ENCODE measurements around the gene RSRC1.

Gene RSRC1

GRCh38 chr3:158273656-158274055 lies 163.8 kb downstream of the RSRC1 start:
- no peak overlapping the region for H3K4me2 ChIP-seq (ENCODE audit: low read depth, low read length, poor library complexity, severe bottlenecking)
- TF ChIP-seq CTCF (IDR thresholded peaks at IDR 0.05; ENCODE audit: insufficient read depth, low read length, poor library complexity, severe bottlenecking), result no peak
- TF ChIP-seq EZH2phosphoT487 (conservative IDR thresholded peaks at IDR 0.05; ENCODE audit: low read length), result no peak
- no peaks in the 10 kb centered on the region for H3F3A ChIP-seq (ENCODE audit: insufficient read depth)
- H2AFZ ChIP-seq (ENCODE audit: low read depth, low read length, severe bottlenecking), result no peak overlapping the region
- peaks cover 17% of the 10 kb centered on the region for H3K36me3 ChIP-seq (ENCODE audit: low read length)
- no peaks in the 10 kb centered on the region for H3K79me2 ChIP-seq (ENCODE audit: insufficient read depth, low read length)
- no peaks in the 10 kb centered on the region for H3K9me2 ChIP-seq (replicated peaks; ENCODE audit: insufficient read depth, low read length)
- no peak overlapping the region for H3K4me3 ChIP-seq (ENCODE audit: insufficient read depth, low read length, poor library complexity, severe bottlenecking)
- H3K27ac ChIP-seq (ENCODE audit: low read depth, low read length), result no peak overlapping the region
- H3K27me3 ChIP-seq (ENCODE audit: low read length), result no peaks in the 10 kb centered on the region
- H4K20me1 ChIP-seq (ENCODE audit: low read depth, low read length), result no peaks in the 10 kb centered on the region
- H3K9ac ChIP-seq (ENCODE audit: low read length), result no peak overlapping the region
- H3K9me3 ChIP-seq (ENCODE audit: insufficient read depth, low read length), result no peaks in the 10 kb centered on the region

GRCh38 chr3:158278187-158278586 lies 168.3 kb downstream of the RSRC1 start:
- no peaks in the 10 kb centered on the region for H3K27me3 ChIP-seq (ENCODE audit: low read length)
- no peaks in the 10 kb centered on the region for H4K20me1 ChIP-seq (ENCODE audit: low read depth, low read length)
- no peak overlapping the region for H3K4me2 ChIP-seq (ENCODE audit: low read depth, low read length, poor library complexity, severe bottlenecking)
- no peaks in the 10 kb centered on the region for H3F3A ChIP-seq (ENCODE audit: insufficient read depth)
- H3K27ac ChIP-seq (ENCODE audit: low read depth, low read length), result no peak overlapping the region
- no peaks in the 10 kb centered on the region for H3K9me3 ChIP-seq (ENCODE audit: insufficient read depth, low read length)
- no peak for TF ChIP-seq EZH2phosphoT487 (conservative IDR thresholded peaks at IDR 0.05; ENCODE audit: low read length)
- TF ChIP-seq CTCF (IDR thresholded peaks at IDR 0.05; ENCODE audit: insufficient read depth, low read length, poor library complexity, severe bottlenecking), result no peak
- no peak overlapping the region for H3K4me3 ChIP-seq (ENCODE audit: insufficient read depth, low read length, poor library complexity, severe bottlenecking)
- no peak overlapping the region for H2AFZ ChIP-seq (ENCODE audit: low read depth, low read length, severe bottlenecking)
- no peaks in the 10 kb centered on the region for H3K9me2 ChIP-seq (replicated peaks; ENCODE audit: insufficient read depth, low read length)
- H3K36me3 ChIP-seq (ENCODE audit: low read length), result peaks cover 14% of the 10 kb centered on the region
- no peak overlapping the region for H3K9ac ChIP-seq (ENCODE audit: low read length)
- H3K79me2 ChIP-seq (ENCODE audit: insufficient read depth, low read length), result no peaks in the 10 kb centered on the region

GRCh38 chr3:158279609-158280008 lies 169.7 kb downstream of the RSRC1 start:
- H2AFZ ChIP-seq (ENCODE audit: low read depth, low read length, severe bottlenecking), result no peak overlapping the region
- no peak overlapping the region for H3K9ac ChIP-seq (ENCODE audit: low read length)
- no peaks in the 10 kb centered on the region for H3K27me3 ChIP-seq (ENCODE audit: low read length)
- no peak overlapping the region for H3K4me2 ChIP-seq (ENCODE audit: low read depth, low read length, poor library complexity, severe bottlenecking)
- no peaks in the 10 kb centered on the region for H3K9me3 ChIP-seq (ENCODE audit: insufficient read depth, low read length)
- H3K9me2 ChIP-seq (replicated peaks; ENCODE audit: insufficient read depth, low read length), result no peaks in the 10 kb centered on the region
- H3K36me3 ChIP-seq (ENCODE audit: low read length), result peaks cover 15% of the 10 kb centered on the region
- H3K79me2 ChIP-seq (ENCODE audit: insufficient read depth, low read length), result no peaks in the 10 kb centered on the region
- H3F3A ChIP-seq (ENCODE audit: insufficient read depth), result no peaks in the 10 kb centered on the region
- no peaks in the 10 kb centered on the region for H4K20me1 ChIP-seq (ENCODE audit: low read depth, low read length)
- TF ChIP-seq CTCF (IDR thresholded peaks at IDR 0.05; ENCODE audit: insufficient read depth, low read length, poor library complexity, severe bottlenecking) (no peak), EZH2phosphoT487 (conservative IDR thresholded peaks at IDR 0.05; ENCODE audit: low read length) (no peak)
- H3K27ac ChIP-seq (ENCODE audit: low read depth, low read length), result no peak overlapping the region
- H3K4me3 ChIP-seq (ENCODE audit: insufficient read depth, low read length, poor library complexity, severe bottlenecking), result no peak overlapping the region

Data from SU-DHL-6 (cell line).